HepG2 (cell line): Measurements from ENCODE around the gene ANKRD65. TPM values are rescaled to one million over a fixed set of nuclear protein-coding genes. Genes with fewer than 3 reads are reported as not detected.

Experiments used
- CBFB ChIP-seq: sonication (generic); formaldehyde crosslinking; IDR thresholded peaks from 2 replicates; pipeline ENCODE4 v1.4.0; 2020; ENCODE audit warnings: missing genetic modification reagents
- GATAD1 ChIP-seq: IDR thresholded peaks from 2 replicates; pipeline ENCODE4 v1.6.1; 2016; ENCODE audit warnings: missing genetic modification reagents, missing compliant biosample characterization
- KAT2B ChIP-seq: fragments of 150-350 bp; IDR thresholded peaks from 2 replicates; pipeline ENCODE4 v1.6.1; 2014; ENCODE audit warnings: low read depth, low read length, borderline replicate concordance
- KDM6A ChIP-seq: IDR thresholded peaks from 2 replicates; pipeline ENCODE4 v1.6.1; 2016; ENCODE audit warnings: low read depth
- KLF11 ChIP-seq: IDR thresholded peaks from 2 replicates; pipeline ENCODE4 v1.6.1; 2016; ENCODE audit warnings: missing compliant biosample characterization
- KLF12 ChIP-seq: sonication (generic); formaldehyde crosslinking; IDR thresholded peaks from 2 replicates; pipeline ENCODE4 v1.4.0; 2020; ENCODE audit warnings: missing genetic modification reagents, borderline replicate concordance
- NFYB ChIP-seq: sonication (generic); formaldehyde crosslinking; IDR thresholded peaks from 2 replicates; pipeline ENCODE4 v1.4.0; 2020; ENCODE audit warnings: missing genetic modification reagents
- PAX8 ChIP-seq: sonication (generic); formaldehyde crosslinking; IDR thresholded peaks from 2 replicates; pipeline ENCODE4 v1.8.0; 2022; ENCODE audit warnings: mild to moderate bottlenecking, missing genetic modification reagents, borderline replicate concordance
- SRSF9 ChIP-seq: fragments of 200-400 bp; formaldehyde crosslinking; IDR thresholded peaks from 2 replicates; pipeline ENCODE4 v1.6.1; 2018; ENCODE audit warnings: borderline replicate concordance, mild to moderate bottlenecking, low read depth, low read length; ENCODE audit not compliant: insufficient read depth, poor library complexity, severe bottlenecking
- STAT5B ChIP-seq: sonication (generic); formaldehyde crosslinking; IDR thresholded peaks from 2 replicates; pipeline ENCODE4 v1.4.0; 2020; ENCODE audit warnings: missing genetic modification reagents
- ZFP36 ChIP-seq: fragments of 150-350 bp; IDR thresholded peaks from 2 replicates; pipeline ENCODE4 v1.6.1; 2018; ENCODE audit warnings: borderline replicate concordance, low read length, low read depth; ENCODE audit not compliant: partially characterized antibody
- ZFYVE20 ChIP-seq: sonication (generic); formaldehyde crosslinking; IDR thresholded peaks from 2 replicates; pipeline ENCODE4 v1.8.0; 2023; ENCODE audit warnings: low read depth, mild to moderate bottlenecking, moderate library complexity, missing genetic modification reagents, borderline replicate concordance
- ZIK1 ChIP-seq: sonication (generic); formaldehyde crosslinking; IDR thresholded peaks from 2 replicates; pipeline ENCODE4 v1.5.0; 2020; ENCODE audit warnings: mild to moderate bottlenecking, low read depth, missing genetic modification reagents, borderline replicate concordance
- ZNF235 ChIP-seq: sonication (generic); formaldehyde crosslinking; IDR thresholded peaks from 2 replicates; pipeline ENCODE4 v1.8.1; 2023; ENCODE audit warnings: mild to moderate bottlenecking, missing genetic modification reagents, borderline replicate concordance
- ZNF484 ChIP-seq: sonication (generic); formaldehyde crosslinking; IDR thresholded peaks from 2 replicates; pipeline ENCODE4 v1.5.1; 2020; ENCODE audit warnings: mild to moderate bottlenecking, low read depth, missing genetic modification reagents, borderline replicate concordance
- ZNF501 ChIP-seq: sonication (generic); formaldehyde crosslinking; IDR thresholded peaks from 2 replicates; pipeline ENCODE4 v1.5.1; 2020; ENCODE audit warnings: mild to moderate bottlenecking, moderate library complexity, missing genetic modification reagents
- ZNF670 ChIP-seq: sonication (generic); formaldehyde crosslinking; IDR thresholded peaks from 2 replicates; pipeline ENCODE4 v1.8.0; 2022; ENCODE audit warnings: mild to moderate bottlenecking, missing genetic modification reagents, borderline replicate concordance
- ZNF766 ChIP-seq: sonication (generic); formaldehyde crosslinking; IDR thresholded peaks from 2 replicates; pipeline ENCODE4 v1.5.0; 2020; ENCODE audit warnings: missing genetic modification reagents, borderline replicate concordance
- polyA plus RNA-seq, 8 experiments: library from polyadenylated mRNA; depleted of rRNA in 3 of 8; stranded (reverse) in 7 of 8; unstranded in 1 of 8; fragments of >200 nt; fragmentation: Illumina TruSeq in 4 of 8; extraction: Trizol in 4 of 8; gene quantifications; 2 replicates each; pipeline versions ENCODE4 v1.2.1 to v1.2.3, GENCODE V29; 2011 to 2016; ENCODE audit warnings: low read depth in 4 of 8, missing spikeins in 1 of 8, mixed read lengths in 1 of 8; ENCODE audit not compliant: insufficient read depth in 1 of 8
- total RNA-seq, 5 experiments: library from RNA; depleted of rRNA; stranded (reverse); fragments of >200 nt; fragmentation: Illumina TruSeq; extraction: Trizol; gene quantifications; 2 replicates each; pipeline ENCODE4 v1.2.3, GENCODE V29; 2016; ENCODE audit warnings: low read depth in 1 of 5
- TF ChIP-seq, protein P1 (sequence below): sonication (generic); formaldehyde crosslinking; IDR thresholded peaks from 2 replicates; pipeline ENCODE4 v1.8.1; 2023; ENCODE audit warnings: mild to moderate bottlenecking, missing genetic modification reagents
- TF ChIP-seq, protein P2 (sequence below): sonication (generic); formaldehyde crosslinking; conservative IDR thresholded peaks from 2 replicates; pipeline ENCODE4 v1.8.0; 2022; ENCODE audit warnings: low read depth, missing genetic modification reagents
- TF ChIP-seq, protein P3 (sequence below): sonication (generic); formaldehyde crosslinking; IDR thresholded peaks from 2 replicates; pipeline ENCODE4 v1.8.0; 2022; ENCODE audit warnings: low read depth, missing genetic modification reagents
- TF ChIP-seq, protein P4 (sequence below): sonication (generic); formaldehyde crosslinking; IDR thresholded peaks from 2 replicates; pipeline ENCODE4 v1.5.1; 2020; ENCODE audit warnings: missing genetic modification reagents, mild to moderate bottlenecking, borderline replicate concordance

ANKRD65 gene
- total and polyA plus RNA-seq, 2 of the 13 experiments (the other 11 are each of a cell fraction or from before 2014, with no cell fraction given), result 12.1 to 30.1 TPM

DNA sequence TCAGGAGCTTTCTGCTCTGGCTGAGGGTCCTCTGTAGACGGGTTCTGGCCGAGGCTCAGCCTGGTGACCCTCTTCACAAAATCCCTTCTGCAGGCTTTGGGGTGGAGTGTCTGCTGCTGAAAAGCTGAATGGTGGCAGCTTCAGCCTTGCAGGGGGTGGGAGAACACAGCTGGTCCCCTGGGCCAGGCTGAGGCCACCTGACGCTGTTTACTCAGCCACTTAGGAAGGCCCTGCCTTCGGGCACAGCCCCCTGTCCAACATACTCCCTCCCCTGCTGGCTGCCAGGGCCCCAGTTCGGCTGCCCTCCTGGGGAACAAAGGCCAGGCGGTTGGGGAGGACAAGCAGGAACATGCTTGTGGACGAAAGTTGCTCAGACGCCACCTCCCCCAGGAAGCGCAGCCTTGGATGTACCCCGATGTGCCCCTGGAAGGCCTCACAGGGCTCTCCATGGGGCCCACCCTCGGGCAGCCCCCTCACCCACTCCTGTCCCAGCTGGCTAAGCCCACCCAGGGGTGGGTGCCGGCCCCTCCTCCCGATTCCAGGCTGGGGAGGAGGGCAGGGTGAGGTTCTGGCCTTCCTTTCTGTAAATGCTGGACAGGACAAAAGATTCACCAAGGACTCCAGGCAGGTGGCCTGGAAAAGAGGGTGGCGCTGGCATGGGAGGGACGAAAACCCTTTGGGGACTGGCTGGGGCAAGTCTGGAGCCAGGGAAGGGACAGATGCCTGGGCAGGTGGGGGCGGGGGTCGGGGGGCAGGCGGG lies at the start of gene ANKRD65 (continued):
- TF ChIP-seq KLF12 (0 out of 2 replicates have a peak, but pooled peaks have one; percentile 19), NFYB (CRISPR knock-in tag) (peak; percentile 43; the same call in 1 of the 2 replicates), ZNF484 (CRISPR knock-in tag) (no peak), ZFP36 (no peak), KDM6A (CRISPR knock-in tag) (peak; percentile 49), ZNF766 (CRISPR knock-in tag) (no peak), STAT5B (no peak), ZNF670 (CRISPR knock-in tag) (no peak), ZNF235 (no peak), PAX8 (CRISPR knock-in tag) (no peak), ZFYVE20 (CRISPR knock-in tag) (0 out of 2 replicates have a peak, but pooled peaks have one; percentile 48), GATAD1 (CRISPR knock-in tag) (no peak), KLF11 (CRISPR knock-in tag) (no peak), CBFB (CRISPR knock-in tag) (0 out of 2 replicates have a peak, but pooled peaks have one; percentile 35), KAT2B (no peak), SRSF9 (no peak), ZIK1 (CRISPR knock-in tag) (peak; percentile 72; the same call in 1 of the 2 replicates), ZNF501 (CRISPR knock-in tag) (0 out of 2 replicates have a peak, but pooled peaks have one; percentile 14)
- TF ChIP-seq, protein P1, sequence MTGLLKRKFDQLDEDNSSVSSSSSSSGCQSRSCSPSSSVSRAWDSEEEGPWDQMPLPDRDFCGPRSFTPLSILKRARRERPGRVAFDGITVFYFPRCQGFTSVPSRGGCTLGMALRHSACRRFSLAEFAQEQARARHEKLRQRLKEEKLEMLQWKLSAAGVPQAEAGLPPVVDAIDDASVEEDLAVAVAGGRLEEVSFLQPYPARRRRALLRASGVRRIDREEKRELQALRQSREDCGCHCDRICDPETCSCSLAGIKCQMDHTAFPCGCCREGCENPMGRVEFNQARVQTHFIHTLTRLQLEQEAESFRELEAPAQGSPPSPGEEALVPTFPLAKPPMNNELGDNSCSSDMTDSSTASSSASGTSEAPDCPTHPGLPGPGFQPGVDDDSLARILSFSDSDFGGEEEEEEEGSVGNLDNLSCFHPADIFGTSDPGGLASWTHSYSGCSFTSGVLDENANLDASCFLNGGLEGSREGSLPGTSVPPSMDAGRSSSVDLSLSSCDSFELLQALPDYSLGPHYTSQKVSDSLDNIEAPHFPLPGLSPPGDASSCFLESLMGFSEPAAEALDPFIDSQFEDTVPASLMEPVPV, result 0 out of 2 replicates have a peak, but pooled peaks have one; percentile 24
- TF ChIP-seq, protein P2, sequence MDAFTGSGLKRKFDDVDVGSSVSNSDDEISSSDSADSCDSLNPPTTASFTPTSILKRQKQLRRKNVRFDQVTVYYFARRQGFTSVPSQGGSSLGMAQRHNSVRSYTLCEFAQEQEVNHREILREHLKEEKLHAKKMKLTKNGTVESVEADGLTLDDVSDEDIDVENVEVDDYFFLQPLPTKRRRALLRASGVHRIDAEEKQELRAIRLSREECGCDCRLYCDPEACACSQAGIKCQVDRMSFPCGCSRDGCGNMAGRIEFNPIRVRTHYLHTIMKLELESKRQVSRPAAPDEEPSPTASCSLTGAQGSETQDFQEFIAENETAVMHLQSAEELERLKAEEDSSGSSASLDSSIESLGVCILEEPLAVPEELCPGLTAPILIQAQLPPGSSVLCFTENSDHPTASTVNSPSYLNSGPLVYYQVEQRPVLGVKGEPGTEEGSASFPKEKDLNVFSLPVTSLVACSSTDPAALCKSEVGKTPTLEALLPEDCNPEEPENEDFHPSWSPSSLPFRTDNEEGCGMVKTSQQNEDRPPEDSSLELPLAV (CRISPR knock-in tag), result no peak
- TF ChIP-seq, protein P3, sequence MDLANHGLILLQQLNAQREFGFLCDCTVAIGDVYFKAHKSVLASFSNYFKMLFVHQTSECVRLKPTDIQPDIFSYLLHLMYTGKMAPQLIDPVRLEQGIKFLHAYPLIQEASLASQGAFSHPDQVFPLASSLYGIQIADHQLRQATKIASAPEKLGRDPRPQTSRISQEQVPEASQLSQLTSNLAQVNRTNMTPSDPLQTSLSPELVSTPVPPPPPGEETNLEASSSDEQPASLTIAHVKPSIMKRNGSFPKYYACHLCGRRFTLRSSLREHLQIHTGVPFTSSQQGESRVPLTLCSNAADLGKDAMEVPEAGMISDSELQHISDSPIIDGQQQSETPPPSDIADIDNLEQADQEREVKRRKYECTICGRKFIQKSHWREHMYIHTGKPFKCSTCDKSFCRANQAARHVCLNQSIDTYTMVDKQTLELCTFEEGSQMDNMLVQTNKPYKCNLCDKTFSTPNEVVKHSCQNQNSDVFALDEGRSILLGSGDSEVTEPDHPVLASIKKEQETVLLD (CRISPR knock-in tag), result no peak
- TF ChIP-seq, protein P4, sequence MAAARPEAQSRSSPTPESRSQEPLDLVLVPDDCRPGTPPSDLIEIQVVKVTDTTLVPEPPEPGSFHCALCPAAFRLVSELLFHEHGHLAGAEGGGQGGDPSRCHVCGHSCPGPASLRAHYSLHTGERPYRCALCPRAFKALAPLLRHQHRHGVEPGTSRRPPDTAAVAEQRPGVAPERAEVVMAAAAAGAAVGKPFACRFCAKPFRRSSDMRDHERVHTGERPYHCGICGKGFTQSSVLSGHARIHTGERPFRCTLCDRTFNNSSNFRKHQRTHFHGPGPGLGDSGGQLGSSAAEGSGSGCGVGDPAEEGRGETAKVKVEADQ, result no peak
